GM10248 (cell line): Measurements from ENCODE around the gene STK39.

ENCODE experiments used
- CTCF ChIA-PET: fragments of 300-600 bp; sonication (Branson Sonifier 250); formaldehyde crosslinking; extraction: SDS; loops from one replicate; lab custom pipeline; 2021; ENCODE audit warnings: antibody characterized with exemption; lab: Yijun Ruan, JAX
- POLR2A ChIA-PET: fragments of 350-650 bp; sonication (Branson Sonifier 250); formaldehyde crosslinking; extraction: SDS; loops from one replicate; lab custom pipeline; 2020; ENCODE audit warnings: antibody characterized with exemption; lab: Yijun Ruan, JAX
- DNase-seq: peaks from one replicate; pipeline ENCODE4 v3.0.0; 2012; ENCODE audit errors: extremely low spot score
- CTCF ChIP-seq: IDR thresholded peaks from 2 replicates; pipeline ENCODE4 v1.5.1; 2012; ENCODE audit warnings: mild to moderate bottlenecking, low read depth; ENCODE audit errors: extremely low read depth, missing control alignments, control extremely low read depth

Gene STK39

GRCh38 chr2:167960089-167960747, 287.2 kb downstream of the STK39 start:
- no peak for DNase-seq
- TF ChIP-seq CTCF, result no peak
- POLR2A ChIA-PET, result no interaction called here
- CTCF ChIA-PET, result no interaction called here

DNA sequence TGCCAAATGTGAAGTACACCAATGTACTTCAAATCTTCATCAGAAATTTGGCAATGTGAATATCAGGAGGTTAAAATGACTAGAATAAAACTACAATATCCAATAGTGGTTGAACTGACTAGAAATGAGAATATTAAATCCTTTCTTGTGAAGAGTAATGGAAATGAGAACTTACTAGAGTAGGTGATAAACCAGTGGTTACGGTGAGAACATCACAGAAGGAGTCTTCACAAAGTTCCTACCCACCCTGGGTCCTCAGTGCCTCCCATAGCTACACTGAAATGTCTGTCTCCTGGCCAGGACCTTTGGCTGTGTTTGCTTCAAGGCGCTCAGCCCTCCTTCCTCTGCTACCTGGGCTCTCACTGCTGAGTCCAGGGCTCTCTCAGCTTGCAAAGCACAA, 289.7 kb downstream of the STK39 start:
- no peak for DNase-seq
- ChIA-PET CTCF (interaction anchor here (1.2 kb wide), 1 partner anchor 163 kb away, joined by 4 read pairs; no protein-coding TSS in a partner anchor), POLR2A (no interaction called here)
- TF ChIP-seq CTCF, result no peak

DNA sequence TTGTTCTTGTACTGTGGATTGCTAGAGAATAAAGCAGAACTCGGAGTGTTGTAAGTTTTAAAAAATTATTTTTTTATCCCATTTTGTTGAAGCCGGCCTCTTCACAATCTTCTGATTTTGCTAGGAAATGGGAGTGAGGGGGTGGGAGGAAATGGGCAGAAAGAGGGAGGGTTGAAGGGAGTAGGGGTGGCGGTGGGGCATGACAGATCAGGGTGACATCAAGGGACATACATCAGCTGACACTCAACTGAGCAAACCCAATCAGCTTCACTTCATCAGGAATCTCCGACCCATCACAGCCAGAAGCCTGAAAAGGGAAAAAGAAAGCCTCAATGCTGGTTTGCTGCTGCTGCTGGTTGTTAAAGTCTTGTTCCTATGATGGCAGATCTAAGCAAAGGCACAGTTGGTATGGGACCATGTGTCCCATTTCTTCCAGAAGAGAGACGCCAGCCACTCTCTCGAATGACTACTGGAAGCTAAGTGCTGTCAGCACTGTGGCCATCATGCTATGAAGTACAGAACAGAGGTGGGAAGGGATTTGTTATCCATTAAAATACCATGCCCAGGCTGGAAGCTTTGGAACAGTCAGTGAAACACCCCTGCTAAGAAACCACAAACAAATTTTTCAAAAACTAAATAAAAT, 292.0 kb downstream of the STK39 start:
- ChIA-PET POLR2A (no interaction called here), CTCF (interaction anchor here (1.3 kb wide), 1 partner anchor 13 kb away, joined by 3 read pairs; no protein-coding TSS in a partner anchor)
- DNase-seq, result no peak
- no peak for TF ChIP-seq CTCF

GRCh38 chr2:167954495-167954894, 292.9 kb downstream of the STK39 start:
- TF ChIP-seq CTCF, result no peak
- ChIA-PET POLR2A (no interaction called here), CTCF (no interaction called here)
- no peak for DNase-seq

GRCh38 chr2:167953776-167954175, 293.6 kb downstream of the STK39 start:
- ChIA-PET POLR2A (no interaction called here), CTCF (no interaction called here)
- TF ChIP-seq CTCF, result no peak
- DNase-seq, result no peak

GRCh38 chr2:167950571-167950970, 296.8 kb downstream of the STK39 start:
- no peak for DNase-seq
- no peak for TF ChIP-seq CTCF
- CTCF ChIA-PET, result interaction anchor here (1.1 to 1.2 kb wide), 2 partner anchors 14 to 168 kb away, joined by 3 to 5 read pairs; no protein-coding TSS in a partner anchor
- POLR2A ChIA-PET, result no interaction called here
